ENCODE measurements around the gene MUC20. TPM values are rescaled to one million over a fixed set of nuclear protein-coding genes. Genes with fewer than 3 reads are reported as not detected.

Gene MUC20
- total RNA-seq, 1 donor from 2014 or later = 23.8 TPM

DNA sequence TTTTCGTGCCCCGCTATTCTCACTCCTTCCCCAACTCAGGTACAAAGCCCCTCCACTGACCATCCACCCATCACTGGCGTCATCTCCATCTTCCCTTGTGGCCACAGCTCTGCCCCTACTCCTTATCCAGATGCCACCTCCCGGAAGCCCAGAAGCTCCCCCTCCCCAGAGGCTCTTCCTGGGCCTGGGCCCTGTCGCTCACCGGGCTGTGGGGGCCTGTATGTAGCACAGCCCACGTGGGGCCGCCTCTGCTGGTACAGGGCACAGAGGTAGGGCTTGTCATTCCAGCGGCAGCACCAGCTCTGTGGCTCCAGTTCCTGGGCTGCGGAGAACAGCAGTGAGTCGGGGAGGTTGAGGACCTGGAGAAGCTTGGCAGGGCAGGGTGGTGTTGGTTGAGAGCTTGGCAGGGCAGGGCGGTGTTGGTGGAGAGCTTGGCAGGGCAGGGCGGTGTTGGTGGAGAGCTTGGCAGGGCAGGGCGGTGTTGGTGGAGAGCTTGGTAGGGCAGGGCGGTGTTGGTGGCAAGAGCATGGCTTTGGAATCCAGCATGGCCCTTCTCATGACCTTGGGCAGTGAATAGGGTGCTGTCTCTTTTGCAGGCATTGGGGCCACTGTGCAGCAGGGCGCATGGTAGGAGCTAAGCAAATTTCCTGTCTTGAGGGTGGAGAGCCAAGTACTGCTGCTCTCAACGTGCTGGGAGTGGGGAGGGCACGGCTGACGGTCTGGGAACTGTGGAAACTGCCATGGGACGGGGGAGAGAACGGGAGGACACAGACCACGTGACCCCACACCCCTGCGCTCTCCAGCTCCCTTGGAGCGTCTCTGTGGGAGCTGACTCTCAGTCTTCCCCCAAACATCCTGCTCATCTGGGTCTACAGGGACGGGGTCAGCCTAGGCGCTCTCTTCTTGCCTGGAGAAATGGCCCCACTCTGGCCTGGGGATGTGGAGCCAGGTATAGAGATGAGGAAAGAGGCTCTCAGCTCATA, 43.4 kb downstream of the MUC20 start:
- no peaks in the 10 kb centered on the region for H3K27me3 ChIP-seq
- H3K36me3 ChIP-seq = no peaks in the 10 kb centered on the region
- H3K4me1 ChIP-seq = peaks cover 5% of the 10 kb centered on the region
- no peak for TF ChIP-seq POLR2AphosphoS5 (IDR thresholded peaks at IDR 0.05; ENCODE audit: insufficient read depth in 1 of 2, low read depth in 1 of 2)
- no peak for TF ChIP-seq CTCF (IDR thresholded peaks at IDR 0.05)
- TF ChIP-seq POLR2A (IDR thresholded peaks at IDR 0.05) = no peak
- no peaks in the 10 kb centered on the region for H3K9me3 ChIP-seq
- intact Hi-C loops (cut with DNase I) = no loop called here
- H3K4me3 ChIP-seq = no peak overlapping the region
- DNase-seq (ENCODE audit: extremely low spot score in 2 of 2) = no peak
- no peak overlapping the region for H3K27ac ChIP-seq

- H3K27me3 ChIP-seq = no peaks in the 10 kb centered on the region
- DNase-seq (ENCODE audit: extremely low spot score in 2 of 2) = no peak
- intact Hi-C loops (cut with DNase I) = no loop called here
These were observed 44.4 kb downstream of the MUC20 start for GRCh38 chr3:195764961-195765706.

DNA sequence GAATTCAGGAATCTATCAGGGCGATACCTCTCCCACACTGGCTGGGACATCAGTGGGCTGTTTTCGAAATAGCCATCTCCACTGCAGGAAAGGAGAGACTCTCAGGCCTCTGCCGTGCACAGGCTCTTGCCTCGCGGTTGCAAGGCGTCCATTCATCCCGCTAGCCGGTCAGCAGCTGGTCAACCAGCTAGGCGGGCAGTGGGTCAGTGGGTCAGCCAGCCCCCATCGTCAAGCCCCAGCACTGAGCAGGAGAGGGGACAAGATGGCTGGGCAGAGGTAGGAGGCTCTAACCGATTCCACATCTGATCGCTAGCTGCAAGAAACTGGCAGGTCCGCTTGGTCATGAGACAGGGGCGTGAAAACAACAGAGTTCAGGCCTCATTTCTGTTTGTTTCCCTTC, 45.9 kb downstream of the MUC20 start:
- TF ChIP-seq POLR2A (IDR thresholded peaks at IDR 0.05) (no peak), POLR2AphosphoS5 (IDR thresholded peaks at IDR 0.05; ENCODE audit: insufficient read depth in 1 of 2, low read depth in 1 of 2) (no peak), CTCF (IDR thresholded peaks at IDR 0.05) (no peak)
- no peak overlapping the region for H3K27ac ChIP-seq
- H3K4me1 ChIP-seq = peaks cover 4% of the 10 kb centered on the region
- no peaks in the 10 kb centered on the region for H3K9me3 ChIP-seq
- no peak for DNase-seq (ENCODE audit: extremely low spot score in 2 of 2)
- H3K36me3 ChIP-seq = no peaks in the 10 kb centered on the region
- no peak overlapping the region for H3K4me3 ChIP-seq
- intact Hi-C loops (cut with DNase I) = no loop called here
- no peaks in the 10 kb centered on the region for H3K27me3 ChIP-seq

More at GRCh38 chr3:195764961-195765706, 44.4 kb downstream of the MUC20 start:
- TF ChIP-seq POLR2A (IDR thresholded peaks at IDR 0.05) (no peak), POLR2AphosphoS5 (IDR thresholded peaks at IDR 0.05; ENCODE audit: insufficient read depth in 1 of 2, low read depth in 1 of 2) (no peak), CTCF (IDR thresholded peaks at IDR 0.05) (no peak)
- Histone ChIP-seq H3K4me3 (no peak overlapping the region), H3K36me3 (no peaks in the 10 kb centered on the region), H3K27ac (no peak overlapping the region), H3K9me3 (no peaks in the 10 kb centered on the region), H3K4me1 (peaks cover 5% of the 10 kb centered on the region)

- Histone ChIP-seq H3K4me3 (no peak overlapping the region), H3K27ac (no peak overlapping the region), H3K36me3 (no peaks in the 10 kb centered on the region), H3K9me3 (no peaks in the 10 kb centered on the region), H3K27me3 (no peaks in the 10 kb centered on the region), H3K4me1 (no peaks in the 10 kb centered on the region)
- TF ChIP-seq CTCF (IDR thresholded peaks at IDR 0.05) = no peak
- intact Hi-C loops (cut with DNase I) = no loop called here
- no peak for DNase-seq (ENCODE audit: extremely low spot score in 2 of 2)
These were observed 47.0 kb downstream of the MUC20 start for GRCh38 chr3:195767792-195768191.

Measured in vagina (tissue), 2 donors.